HepG2 (cell line): ENCODE results near the gene CDK6. TPM values are rescaled to one million over a fixed set of nuclear protein-coding genes. Genes with fewer than 3 reads are reported as not detected.

Experiments used
- AHR ChIP-seq: IDR thresholded peaks from 2 replicates; pipeline ENCODE4 v1.6.1; 2018; ENCODE audit warnings: missing genetic modification reagents, missing compliant biosample characterization
- CERS6 ChIP-seq: sonication (generic); formaldehyde crosslinking; IDR thresholded peaks from 2 replicates; pipeline ENCODE4 v1.5.0; 2020; ENCODE audit warnings: missing genetic modification reagents
- CSRNP1 ChIP-seq: sonication (generic); formaldehyde crosslinking; IDR thresholded peaks from 2 replicates; pipeline ENCODE4 v1.8.1; 2023; ENCODE audit warnings: mild to moderate bottlenecking, missing genetic modification reagents
- FOXO4 ChIP-seq: sonication (generic); formaldehyde crosslinking; conservative IDR thresholded peaks from 2 replicates; pipeline ENCODE4 v1.8.1; 2023; ENCODE audit warnings: missing genetic modification reagents
- HDAC2 ChIP-seq: sonication (generic); formaldehyde crosslinking; IDR thresholded peaks from 2 replicates; pipeline ENCODE4 v1.4.0; 2020; ENCODE audit warnings: missing genetic modification reagents
- KIAA2018 ChIP-seq: sonication (generic); formaldehyde crosslinking; IDR thresholded peaks from 2 replicates; pipeline ENCODE4 v1.5.0; 2020; ENCODE audit warnings: mild to moderate bottlenecking, missing genetic modification reagents, borderline replicate concordance
- MXD1 ChIP-seq: sonication (generic); formaldehyde crosslinking; IDR thresholded peaks from 2 replicates; pipeline ENCODE4 v1.4.0; 2020; ENCODE audit warnings: mild to moderate bottlenecking, missing genetic modification reagents
- PRPF4 ChIP-seq: fragments of 200-400 bp; formaldehyde crosslinking; IDR thresholded peaks from 2 replicates; pipeline ENCODE4 v1.6.1; 2016; ENCODE audit warnings: low read length, low read depth; ENCODE audit not compliant: poor library complexity, severe bottlenecking
- ZBTB2 ChIP-seq: sonication (generic); formaldehyde crosslinking; IDR thresholded peaks from 2 replicates; pipeline ENCODE4 v1.8.0; 2022; ENCODE audit warnings: low read depth, missing genetic modification reagents
- ZFP36L2 ChIP-seq: sonication (generic); formaldehyde crosslinking; IDR thresholded peaks from 2 replicates; pipeline ENCODE4 v1.4.0; 2020; ENCODE audit warnings: missing genetic modification reagents
- ZNF510 ChIP-seq: sonication (generic); formaldehyde crosslinking; IDR thresholded peaks from 2 replicates; pipeline ENCODE4 v1.4.0; 2020; ENCODE audit warnings: low read depth, mild to moderate bottlenecking, missing genetic modification reagents
- ZNF607 ChIP-seq: sonication (generic); formaldehyde crosslinking; IDR thresholded peaks from 2 replicates; pipeline ENCODE4 v1.5.1; 2020; ENCODE audit warnings: missing genetic modification reagents, mild to moderate bottlenecking, borderline replicate concordance
- polyA plus RNA-seq, 8 experiments: library from polyadenylated mRNA; depleted of rRNA in 3 of 8; stranded (reverse) in 7 of 8; unstranded in 1 of 8; fragments of >200 nt; fragmentation: Illumina TruSeq in 4 of 8; extraction: Trizol in 4 of 8; gene quantifications; 2 replicates each; pipeline versions ENCODE4 v1.2.1 to v1.2.3, GENCODE V29; 2011 to 2016; ENCODE audit warnings: low read depth in 4 of 8, missing spikeins in 1 of 8, mixed read lengths in 1 of 8; ENCODE audit not compliant: insufficient read depth in 1 of 8
- total RNA-seq, 5 experiments: library from RNA; depleted of rRNA; stranded (reverse); fragments of >200 nt; fragmentation: Illumina TruSeq; extraction: Trizol; gene quantifications; 2 replicates each; pipeline ENCODE4 v1.2.3, GENCODE V29; 2016; ENCODE audit warnings: low read depth in 1 of 5

CDK6 gene
- total and polyA plus RNA-seq, 2 of the 13 experiments (the other 11 are each of a cell fraction or from before 2014, with no cell fraction given) = 34.6 to 90.8 TPM

GRCh38 chr7:92833024-92833765 lies 3.2 kb downstream of the CDK6 start (continued):
- TF ChIP-seq CSRNP1 (CRISPR knock-in tag) (no peak), FOXO4 (CRISPR knock-in tag) (no peak), ZBTB2 (CRISPR knock-in tag) (no peak), CERS6 (CRISPR knock-in tag) (0 out of 2 replicates have a peak, but pooled peaks have one; percentile 33), HDAC2 (CRISPR knock-in tag) (peak; percentile 70), ZNF607 (CRISPR knock-in tag) (0 out of 2 replicates have a peak, but pooled peaks have one; percentile 30), ZFP36L2 (CRISPR knock-in tag) (no peak; the same call in 1 of the 2 replicates), ZNF510 (no peak), MXD1 (CRISPR knock-in tag) (peak; percentile 88), AHR (CRISPR knock-in tag) (0 out of 2 replicates have a peak, but pooled peaks have one; percentile 83), KIAA2018 (CRISPR knock-in tag) (peak; percentile 49; the same call in 1 of the 2 replicates), PRPF4 (no peak)
